Lower lobe of right lung (tissue), 2 donors: ENCODE measurements around the gene RBBP5. TPM values are rescaled to one million over a fixed set of nuclear protein-coding genes. Genes with fewer than 3 reads are reported as not detected.

Experiments used
- ATAC-seq, 2 donors: fragments of 200-7000 bp; cut with Tn5 transposase; one replicate each; pipeline ENCODE4 v1.9.1; 2020 to 2022; ENCODE audit warnings: mild to moderate bottlenecking in 2 of 2, moderate library complexity in 2 of 2
- DNase-seq: peaks from one replicate; pipeline ENCODE4 v3.0.0-alpha.2; 2020
- H3K27ac ChIP-seq: fragments of 200-600 bp; one replicate; pipeline ENCODE4 v1.8.0; 2022
- H3K27me3 ChIP-seq: fragments of 200-600 bp; one replicate; pipeline ENCODE4 v1.8.0; 2022; ENCODE audit warnings: low read depth
- H3K36me3 ChIP-seq: fragments of 200-600 bp; one replicate; pipeline ENCODE4 v1.8.0; 2022; ENCODE audit warnings: mild to moderate bottlenecking
- H3K4me1 ChIP-seq: fragments of 200-600 bp; one replicate; pipeline ENCODE4 v1.8.0; 2022
- H3K4me3 ChIP-seq: fragments of 200-600 bp; one replicate; pipeline ENCODE4 v1.8.0; 2022; ENCODE audit warnings: mild to moderate bottlenecking
- H3K9me3 ChIP-seq: fragments of 200-600 bp; one replicate; pipeline ENCODE4 v1.8.0; 2022
- intact Hi-C: fragments of 100-400 bp; cut with DNase I; formaldehyde crosslinking; loops from one replicate; pipeline ENCODE4 v1.11.0; 2022
- total RNA-seq: library from RNA; stranded (reverse); fragmentation: NEBNext Ultra II Directional; extraction: Animal tissue kit (Norgen Biotek cat#: 25700); gene quantifications from one replicate; pipeline ENCODE4 v1.2.1, GENCODE V29; 2021
- TF ChIP-seq, protein P1 (sequence below): fragments of 200-600 bp; IDR thresholded peaks from one replicate; pipeline ENCODE4 v1.8.0; 2022; ENCODE audit warnings: antibody characterized with exemption, mild to moderate bottlenecking
- donor health status: DM: no; HTN: yes; CAD: no; lungs with severe emphysema.

The RBBP5 gene
- total RNA-seq, 1 donor from 2014 or later = 17.9 TPM

DNA sequence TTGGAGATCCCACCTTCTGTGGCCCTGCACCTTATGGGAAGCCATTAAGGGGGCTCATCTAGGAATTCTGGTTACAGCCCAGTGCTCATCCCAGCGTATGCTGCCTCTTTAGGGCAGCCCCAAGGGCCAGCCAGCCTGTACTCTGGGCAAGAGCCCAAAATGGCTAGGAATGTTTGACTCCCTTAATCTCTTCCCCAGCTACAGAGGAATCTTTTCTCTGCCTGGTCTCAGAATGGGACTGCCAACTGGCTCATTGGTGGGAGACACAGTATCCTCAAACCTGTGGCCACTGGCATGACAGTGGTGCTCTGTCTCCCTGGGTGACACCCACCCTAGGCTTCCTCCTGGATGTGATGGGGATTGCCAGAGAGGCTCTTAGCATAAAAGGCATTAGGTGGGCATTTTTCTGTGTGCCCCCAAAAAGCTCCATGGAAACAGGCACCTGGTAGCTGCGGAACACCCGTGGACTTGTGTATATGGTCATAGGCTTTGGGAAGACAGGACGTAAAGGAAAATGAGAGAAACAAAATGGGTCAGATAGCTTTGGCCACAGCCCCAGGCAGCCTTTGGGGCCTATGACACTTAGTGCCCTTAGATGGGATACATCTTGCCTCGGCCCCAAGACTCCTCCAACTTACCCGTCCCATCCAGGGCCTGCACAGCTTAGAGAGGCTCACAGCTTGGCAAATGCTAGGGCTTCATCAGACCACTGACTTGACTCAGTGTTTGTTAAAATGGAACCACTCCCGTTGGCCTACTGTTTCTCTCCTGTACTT is 44.4 kb downstream of the RBBP5 start:
- Histone ChIP-seq H3K9me3 (no peaks in the 10 kb centered on the region), H3K36me3 (peaks cover 3% of the 10 kb centered on the region), H3K27ac (no peak overlapping the region), H3K4me1 (no peaks in the 10 kb centered on the region), H3K27me3 (no peaks in the 10 kb centered on the region), H3K4me3 (no peak overlapping the region)
- DNase-seq = no peak
- TF ChIP-seq, protein P1, sequence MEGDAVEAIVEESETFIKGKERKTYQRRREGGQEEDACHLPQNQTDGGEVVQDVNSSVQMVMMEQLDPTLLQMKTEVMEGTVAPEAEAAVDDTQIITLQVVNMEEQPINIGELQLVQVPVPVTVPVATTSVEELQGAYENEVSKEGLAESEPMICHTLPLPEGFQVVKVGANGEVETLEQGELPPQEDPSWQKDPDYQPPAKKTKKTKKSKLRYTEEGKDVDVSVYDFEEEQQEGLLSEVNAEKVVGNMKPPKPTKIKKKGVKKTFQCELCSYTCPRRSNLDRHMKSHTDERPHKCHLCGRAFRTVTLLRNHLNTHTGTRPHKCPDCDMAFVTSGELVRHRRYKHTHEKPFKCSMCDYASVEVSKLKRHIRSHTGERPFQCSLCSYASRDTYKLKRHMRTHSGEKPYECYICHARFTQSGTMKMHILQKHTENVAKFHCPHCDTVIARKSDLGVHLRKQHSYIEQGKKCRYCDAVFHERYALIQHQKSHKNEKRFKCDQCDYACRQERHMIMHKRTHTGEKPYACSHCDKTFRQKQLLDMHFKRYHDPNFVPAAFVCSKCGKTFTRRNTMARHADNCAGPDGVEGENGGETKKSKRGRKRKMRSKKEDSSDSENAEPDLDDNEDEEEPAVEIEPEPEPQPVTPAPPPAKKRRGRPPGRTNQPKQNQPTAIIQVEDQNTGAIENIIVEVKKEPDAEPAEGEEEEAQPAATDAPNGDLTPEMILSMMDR = no peak
- no peak for ATAC-seq
- intact Hi-C loops = no loop called here

DNA sequence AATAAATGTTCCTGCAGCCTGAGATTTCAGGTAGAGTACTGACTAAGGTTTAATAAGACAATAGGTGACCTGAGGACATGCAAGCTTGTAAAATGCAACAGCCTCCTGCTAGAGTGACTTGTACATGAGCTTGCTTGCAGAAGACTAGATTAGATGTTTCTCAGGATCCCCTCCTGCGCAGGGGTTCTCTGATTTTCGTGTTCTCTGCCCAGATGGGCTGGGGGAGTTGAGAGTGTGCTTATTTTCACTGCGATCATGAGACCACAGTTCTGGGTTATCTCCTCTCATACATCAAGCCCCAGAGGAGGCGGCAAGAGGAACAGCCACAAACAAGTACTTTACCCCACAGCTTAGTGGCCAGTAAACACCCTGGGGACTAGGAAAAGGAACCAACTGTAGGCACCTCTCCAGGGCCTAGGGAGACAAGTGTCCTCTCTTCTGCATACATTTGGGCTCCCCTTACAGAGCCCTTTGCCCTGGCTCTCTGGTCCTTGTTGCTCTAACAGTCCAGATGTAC is 45.5 kb downstream of the RBBP5 start:
- H3K27ac ChIP-seq = no peak overlapping the region
- no peak for ATAC-seq
- TF ChIP-seq, protein P1 = no peak
- H3K9me3 ChIP-seq = no peaks in the 10 kb centered on the region
- intact Hi-C loops = no loop called here
- no peaks in the 10 kb centered on the region for H3K4me1 ChIP-seq
- no peak overlapping the region for H3K4me3 ChIP-seq
- H3K36me3 ChIP-seq = no peaks in the 10 kb centered on the region
- DNase-seq = no peak
- H3K27me3 ChIP-seq = no peaks in the 10 kb centered on the region

DNA sequence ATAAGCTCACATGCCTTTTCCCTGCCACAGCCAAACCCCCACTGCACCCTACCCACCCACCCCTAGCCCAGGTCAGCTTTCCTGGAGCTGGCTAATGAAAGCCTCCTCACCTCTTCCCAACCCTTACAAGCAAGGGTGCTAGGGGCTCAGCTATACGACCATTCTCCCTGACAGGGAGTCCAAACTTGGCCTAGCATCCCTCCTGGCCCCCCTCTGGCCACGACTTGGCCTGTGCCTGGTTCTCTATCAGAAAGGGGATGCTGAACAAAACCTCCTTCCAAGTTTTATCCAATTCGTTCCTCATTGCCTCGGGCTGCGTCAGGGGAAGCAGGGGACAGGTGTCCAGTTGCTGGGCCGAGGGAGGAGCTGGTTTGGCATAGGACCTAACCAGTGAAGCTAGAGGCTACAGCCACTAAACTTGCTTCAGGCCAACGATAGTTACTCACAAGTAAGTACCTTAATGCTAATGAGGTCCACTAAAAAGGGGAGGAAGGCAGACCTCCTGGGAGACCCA is 46.1 kb downstream of the RBBP5 start:
- H3K4me3 ChIP-seq = no peak overlapping the region
- intact Hi-C loops = no loop called here
- H3K4me1 ChIP-seq = no peaks in the 10 kb centered on the region
- no peak overlapping the region for H3K27ac ChIP-seq
- no peaks in the 10 kb centered on the region for H3K36me3 ChIP-seq
- H3K27me3 ChIP-seq = no peaks in the 10 kb centered on the region
- DNase-seq = no peak
- ATAC-seq = no peak
- H3K9me3 ChIP-seq = no peaks in the 10 kb centered on the region
- TF ChIP-seq, protein P1 = no peak

DNA sequence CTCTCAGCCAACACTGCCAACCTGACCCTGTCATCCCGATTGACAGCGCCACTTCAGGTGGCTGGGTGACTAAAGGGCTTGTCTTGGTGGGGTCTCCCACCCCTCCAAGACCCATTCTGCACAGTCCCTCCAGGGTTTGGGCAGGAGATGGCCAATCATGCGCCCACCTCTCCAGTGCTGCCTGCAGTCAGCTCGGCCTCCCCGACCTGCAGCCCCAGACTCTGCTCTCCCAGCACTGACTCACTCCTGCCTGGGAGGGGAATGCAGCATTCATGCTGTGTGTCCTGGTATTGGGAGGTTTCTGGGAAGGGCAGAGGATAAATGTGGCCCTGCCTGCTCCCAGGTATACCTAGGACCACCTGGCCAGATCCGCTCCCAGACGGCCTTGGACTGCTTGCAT is 47.3 kb downstream of the RBBP5 start:
- Histone ChIP-seq H3K27me3 (no peaks in the 10 kb centered on the region), H3K27ac (no peak overlapping the region), H3K4me3 (no peak overlapping the region), H3K36me3 (no peaks in the 10 kb centered on the region), H3K9me3 (no peaks in the 10 kb centered on the region), H3K4me1 (no peaks in the 10 kb centered on the region)
- intact Hi-C loops = no loop called here
- TF ChIP-seq, protein P1 = no peak
- ATAC-seq (no peak), DNase-seq (no peak)

DNA sequence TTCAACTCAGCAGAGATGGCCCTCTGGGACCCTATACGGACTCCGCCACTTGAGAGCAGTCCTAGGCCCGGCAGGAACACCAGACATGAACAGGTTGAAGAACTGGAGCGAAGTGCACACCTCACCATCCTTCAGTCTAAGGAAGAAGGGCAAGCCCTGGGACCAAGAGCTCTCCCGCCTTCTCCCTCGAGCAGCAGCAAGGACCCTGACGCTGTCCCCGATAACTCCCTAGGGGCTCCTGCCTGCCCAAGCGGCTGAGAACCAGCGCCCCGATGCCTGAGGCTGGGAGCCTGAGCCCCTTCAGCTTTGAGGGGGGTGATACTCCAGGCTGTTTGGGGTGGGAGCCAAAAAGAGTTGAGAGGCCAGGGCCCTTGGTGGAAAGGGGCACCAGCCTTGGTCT is 47.7 kb downstream of the RBBP5 start:
- H3K9me3 ChIP-seq = no peaks in the 10 kb centered on the region
- H3K36me3 ChIP-seq = no peaks in the 10 kb centered on the region
- no peaks in the 10 kb centered on the region for H3K27me3 ChIP-seq
- ATAC-seq = no peak
- H3K27ac ChIP-seq = no peak overlapping the region
- DNase-seq = no peak
- H3K4me3 ChIP-seq = no peak overlapping the region
- TF ChIP-seq, protein P1 = no peak
- intact Hi-C loops = no loop called here
- no peaks in the 10 kb centered on the region for H3K4me1 ChIP-seq
